ENCODE results near the gene LRIG1. TPM values are rescaled to one million over a fixed set of nuclear protein-coding genes. Genes with fewer than 3 reads are reported as not detected.
A peak's percentile ranks its signal among the peaks of the same experiment; 100 is the strongest.

LRIG1 gene
- total RNA-seq, 1 experiment from 2014 or later: 14.7 TPM

- H3K27me3 Mint-ChIP-seq (ENCODE audit: unreplicated experiment): no peaks in the 10 kb centered on the region
- BruUV-seq (replicated peaks): no TSS peak
- H3K4me1 Mint-ChIP-seq (ENCODE audit: low read depth, unreplicated experiment): no peaks in the 10 kb centered on the region
- no peak overlapping the region for H3K4me3 Mint-ChIP-seq (ENCODE audit: low read depth, unreplicated experiment)
- intact Hi-C loops (cut with micrococcal nuclease; ENCODE audit: unreplicated experiment): no loop called here
- no peaks in the 10 kb centered on the region for H3K9me3 Mint-ChIP-seq (ENCODE audit: low read depth, unreplicated experiment)
- DNase-seq: no peak
- CTCF ChIA-PET: no interaction called here
- no peak overlapping the region for H3K27ac Mint-ChIP-seq (ENCODE audit: unreplicated experiment)
- H3K36me3 Mint-ChIP-seq (ENCODE audit: insufficient read depth, unreplicated experiment): no peaks in the 10 kb centered on the region
- TF ChIP-seq, protein P1, sequence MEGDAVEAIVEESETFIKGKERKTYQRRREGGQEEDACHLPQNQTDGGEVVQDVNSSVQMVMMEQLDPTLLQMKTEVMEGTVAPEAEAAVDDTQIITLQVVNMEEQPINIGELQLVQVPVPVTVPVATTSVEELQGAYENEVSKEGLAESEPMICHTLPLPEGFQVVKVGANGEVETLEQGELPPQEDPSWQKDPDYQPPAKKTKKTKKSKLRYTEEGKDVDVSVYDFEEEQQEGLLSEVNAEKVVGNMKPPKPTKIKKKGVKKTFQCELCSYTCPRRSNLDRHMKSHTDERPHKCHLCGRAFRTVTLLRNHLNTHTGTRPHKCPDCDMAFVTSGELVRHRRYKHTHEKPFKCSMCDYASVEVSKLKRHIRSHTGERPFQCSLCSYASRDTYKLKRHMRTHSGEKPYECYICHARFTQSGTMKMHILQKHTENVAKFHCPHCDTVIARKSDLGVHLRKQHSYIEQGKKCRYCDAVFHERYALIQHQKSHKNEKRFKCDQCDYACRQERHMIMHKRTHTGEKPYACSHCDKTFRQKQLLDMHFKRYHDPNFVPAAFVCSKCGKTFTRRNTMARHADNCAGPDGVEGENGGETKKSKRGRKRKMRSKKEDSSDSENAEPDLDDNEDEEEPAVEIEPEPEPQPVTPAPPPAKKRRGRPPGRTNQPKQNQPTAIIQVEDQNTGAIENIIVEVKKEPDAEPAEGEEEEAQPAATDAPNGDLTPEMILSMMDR (IDR thresholded peaks at IDR 0.05; ENCODE audit: unreplicated experiment): no peak
These were observed 89.8 kb downstream of the LRIG1 start for GRCh38 chr3:66410976-66411375.

- Mint-ChIP-seq H3K9me3 (ENCODE audit: low read depth, unreplicated experiment) (no peaks in the 10 kb centered on the region), H3K4me1 (ENCODE audit: low read depth, unreplicated experiment) (no peaks in the 10 kb centered on the region), H3K4me3 (ENCODE audit: low read depth, unreplicated experiment) (no peak overlapping the region), H3K27ac (ENCODE audit: unreplicated experiment) (no peak overlapping the region), H3K27me3 (ENCODE audit: unreplicated experiment) (no peaks in the 10 kb centered on the region), H3K36me3 (ENCODE audit: insufficient read depth, unreplicated experiment) (peaks cover 2% of the 10 kb centered on the region)
- CTCF ChIA-PET: no interaction called here
- TF ChIP-seq, protein P1 (IDR thresholded peaks at IDR 0.05; ENCODE audit: unreplicated experiment): no peak
- intact Hi-C loops (cut with micrococcal nuclease; ENCODE audit: unreplicated experiment): loop anchor here (5.0 kb wide), 1 partner anchor 82 kb away; no protein-coding TSS in a partner anchor
- no TSS peak for BruUV-seq (replicated peaks)
- no peak for DNase-seq
These were observed 90.8 kb downstream of the LRIG1 start for GRCh38 chr3:66409771-66410754.

DNA sequence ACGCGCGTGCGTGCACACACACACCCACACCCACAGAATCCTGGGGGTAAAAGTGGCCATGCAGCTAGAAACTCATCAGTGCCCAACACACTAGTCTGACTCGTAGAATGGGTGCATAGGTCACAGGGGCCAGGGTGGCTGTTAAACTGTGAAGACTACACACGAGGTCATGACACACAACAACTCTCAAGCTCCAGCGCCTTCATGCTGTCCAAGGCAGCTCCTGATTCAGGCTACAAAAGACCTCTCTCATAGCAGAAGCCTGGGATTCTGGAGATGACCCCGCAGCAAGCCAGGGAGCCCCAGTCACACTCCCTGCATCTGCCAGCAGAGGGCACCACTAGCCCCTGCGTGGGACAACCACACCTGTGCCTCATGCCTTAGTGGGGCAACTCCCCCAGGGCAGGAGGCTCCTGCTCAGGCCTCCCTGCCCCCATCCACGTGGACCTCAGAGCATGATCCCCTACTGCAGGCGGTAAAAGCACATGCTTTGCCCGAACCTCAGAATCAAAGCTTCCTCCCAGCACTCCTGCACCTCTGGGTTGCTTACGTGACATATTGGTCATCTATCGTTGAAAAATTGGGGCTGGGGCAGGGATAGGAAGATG, 93.1 kb downstream of the LRIG1 start:
- CTCF ChIA-PET: interaction anchor here (0.6 kb wide), 2 partner anchors 424 to 445 kb away, joined by 4 to 7 read pairs; no protein-coding TSS in a partner anchor
- Mint-ChIP-seq H3K4me3 (ENCODE audit: low read depth, unreplicated experiment) (no peak overlapping the region), H3K4me1 (ENCODE audit: low read depth, unreplicated experiment) (no peaks in the 10 kb centered on the region), H3K27me3 (ENCODE audit: unreplicated experiment) (no peaks in the 10 kb centered on the region), H3K27ac (ENCODE audit: unreplicated experiment) (no peak overlapping the region), H3K36me3 (ENCODE audit: insufficient read depth, unreplicated experiment) (peaks cover 5% of the 10 kb centered on the region), H3K9me3 (ENCODE audit: low read depth, unreplicated experiment) (no peaks in the 10 kb centered on the region)
- TF ChIP-seq, protein P1 (IDR thresholded peaks at IDR 0.05; ENCODE audit: unreplicated experiment): peak; percentile 83
- intact Hi-C loops (cut with micrococcal nuclease; ENCODE audit: unreplicated experiment): loop anchor here (1.0 to 5.0 kb wide), 2 partner anchors 85 to 409 kb away; no protein-coding TSS in a partner anchor
- peak; percentile 81 for DNase-seq
- no TSS peak for BruUV-seq (replicated peaks)

DNA sequence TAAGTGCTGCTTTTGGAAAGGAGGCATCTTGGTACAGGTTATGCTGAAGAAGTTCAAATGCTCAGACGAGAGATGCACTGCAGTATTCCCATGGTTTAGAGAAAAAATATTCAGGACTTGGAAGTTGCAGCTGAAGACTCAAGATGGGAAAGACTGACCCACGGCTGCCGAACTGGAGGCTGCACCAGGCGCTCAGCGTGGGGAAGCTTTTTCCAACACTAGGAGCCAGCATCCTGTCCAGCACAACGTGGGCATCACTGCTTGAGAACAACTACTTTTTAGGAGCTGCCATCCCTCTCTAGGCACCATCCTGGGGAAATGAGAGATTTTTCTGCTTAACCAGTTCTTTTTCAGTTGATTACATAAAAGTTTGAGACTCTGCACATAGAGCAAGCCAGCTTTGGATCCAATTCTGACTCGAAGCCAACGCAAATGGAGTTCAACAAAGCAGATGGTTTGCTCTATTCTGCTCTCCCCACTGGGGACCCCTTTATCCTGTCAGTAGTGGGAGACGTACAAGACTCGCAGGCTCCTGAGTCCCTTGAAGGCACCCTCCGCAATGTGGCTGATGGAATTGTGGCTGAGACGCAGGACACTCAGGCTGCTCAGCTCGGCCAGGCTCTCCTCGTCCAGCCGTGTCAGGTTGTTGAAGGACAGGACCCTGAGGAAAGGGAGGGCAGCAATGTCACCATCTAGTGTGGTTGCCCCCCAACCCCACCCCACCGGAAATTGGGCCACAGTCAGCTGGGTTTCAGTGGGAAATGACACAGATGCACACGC, 93.8 kb downstream of the LRIG1 start:
- TF ChIP-seq, protein P1 (IDR thresholded peaks at IDR 0.05; ENCODE audit: unreplicated experiment): no peak
- no peak for DNase-seq
- CTCF ChIA-PET: interaction anchor here (0.6 kb wide), 2 partner anchors 425 to 444 kb away, joined by 4 to 7 read pairs; no protein-coding TSS in a partner anchor
- H3K27ac Mint-ChIP-seq (ENCODE audit: unreplicated experiment): no peak overlapping the region
- no peaks in the 10 kb centered on the region for H3K9me3 Mint-ChIP-seq (ENCODE audit: low read depth, unreplicated experiment)
- H3K36me3 Mint-ChIP-seq (ENCODE audit: insufficient read depth, unreplicated experiment): peaks cover 5% of the 10 kb centered on the region
- H3K4me3 Mint-ChIP-seq (ENCODE audit: low read depth, unreplicated experiment): no peak overlapping the region
- no TSS peak for BruUV-seq (replicated peaks)
- no peaks in the 10 kb centered on the region for H3K4me1 Mint-ChIP-seq (ENCODE audit: low read depth, unreplicated experiment)
- intact Hi-C loops (cut with micrococcal nuclease; ENCODE audit: unreplicated experiment): loop anchor here (1.0 to 5.0 kb wide), 2 partner anchors 85 to 409 kb away; no protein-coding TSS in a partner anchor
- H3K27me3 Mint-ChIP-seq (ENCODE audit: unreplicated experiment): no peaks in the 10 kb centered on the region

Data from Calu3 (cell line).